Ecto neural progenitor cell (in vitro differentiated cells): Measurements from ENCODE around the gene TTC27.

ENCODE experiments used
- DNase-seq: peaks from one replicate; pipeline ENCODE4 v3.0.0-alpha.2; 2018; ENCODE audit warnings: low spot score

TTC27 gene

GRCh38 chr2:32671885-32672533 is 44.2 kb downstream of the TTC27 start:
- no peak for DNase-seq

GRCh38 chr2:32678825-32679224 is 51.0 kb downstream of the TTC27 start:
- DNase-seq, result no peak

- DNase-seq, result no peak
These were observed 53.1 kb downstream of the TTC27 start for GRCh38 chr2:32680942-32681341.

GRCh38 chr2:32683520-32684086 is 55.8 kb downstream of the TTC27 start:
- DNase-seq, result no peak

GRCh38 chr2:32688541-32688940 is 60.7 kb downstream of the TTC27 start:
- DNase-seq, result no peak

GRCh38 chr2:32691678-32692077 is 63.8 kb downstream of the TTC27 start:
- DNase-seq, result no peak

- DNase-seq, result no peak
These were observed 68.6 kb downstream of the TTC27 start for GRCh38 chr2:32696439-32696838.

GRCh38 chr2:32697156-32697555 is 69.3 kb downstream of the TTC27 start:
- DNase-seq, result no peak

- DNase-seq, result no peak
These were observed 71.3 kb downstream of the TTC27 start for GRCh38 chr2:32699151-32699550.

- DNase-seq, result no peak
These were observed 74.0 kb downstream of the TTC27 start for GRCh38 chr2:32701806-32702205.

GRCh38 chr2:32702303-32703064 is 74.6 kb downstream of the TTC27 start:
- no peak for DNase-seq

GRCh38 chr2:32706815-32707579 is 79.1 kb downstream of the TTC27 start:
- no peak for DNase-seq

GRCh38 chr2:32711219-32711618 is 83.4 kb downstream of the TTC27 start:
- no peak for DNase-seq

- no peak for DNase-seq
These were observed 84.2 kb downstream of the TTC27 start for GRCh38 chr2:32711908-32712501.

GRCh38 chr2:32712870-32713269 is 85.0 kb downstream of the TTC27 start:
- no peak for DNase-seq

GRCh38 chr2:32714521-32714920 is 86.7 kb downstream of the TTC27 start:
- DNase-seq, result no peak

- no peak for DNase-seq
These were observed 87.6 kb downstream of the TTC27 start for GRCh38 chr2:32715391-32715841.

GRCh38 chr2:32715981-32716380 is 88.1 kb downstream of the TTC27 start:
- DNase-seq, result no peak

- DNase-seq, result no peak
These were observed 88.7 kb downstream of the TTC27 start for GRCh38 chr2:32716598-32716997.

- DNase-seq, result no peak
These were observed 90.9 kb downstream of the TTC27 start for GRCh38 chr2:32718752-32719151.

GRCh38 chr2:32719430-32719829 is 91.6 kb downstream of the TTC27 start:
- DNase-seq, result no peak
